ENCODE results near the gene CCDC88C.

Gene CCDC88C

GRCh38 chr14:91330856-91331255 is 86.8 kb downstream of the CCDC88C start:
- H3K27ac ChIP-seq (ENCODE audit: low read depth, low read length) = no peak overlapping the region
- H3K27me3 ChIP-seq (ENCODE audit: control insufficient read depth in 5 of 5, insufficient read depth in 4 of 5, low read length in 5 of 5) = peaks cover 0 to 3% (median 0%) of the 10 kb centered on the region in 5 donors
- no peak overlapping the region for H3K9ac ChIP-seq (ENCODE audit: low read length in 5 of 5)
- H3K4me1 ChIP-seq (ENCODE audit: control insufficient read depth in 5 of 5, insufficient read depth in 5 of 5, low read length in 5 of 5) = peaks cover 0 to 56% (median 5%) of the 10 kb centered on the region in 5 donors
- no peak overlapping the region for H3K4me3 ChIP-seq (ENCODE audit: low read depth in 1 of 5, low read length in 5 of 5)
- peaks cover 0 to 8% (median 0%) of the 10 kb centered on the region in 5 donors for H3K36me3 ChIP-seq (ENCODE audit: control insufficient read depth in 5 of 5, insufficient read depth in 5 of 5, low read length in 5 of 5)
- H3K9me3 ChIP-seq (ENCODE audit: control insufficient read depth in 5 of 5, low read length in 5 of 5) = no peaks in the 10 kb centered on the region

GRCh38 chr14:91330096-91330696 is 87.4 kb downstream of the CCDC88C start:
- Histone ChIP-seq H3K27ac (ENCODE audit: low read depth, low read length) (no peak overlapping the region), H3K27me3 (ENCODE audit: control insufficient read depth in 5 of 5, insufficient read depth in 4 of 5, low read length in 5 of 5) (peaks cover 0 to 3% (median 0%) of the 10 kb centered on the region in 5 donors)

GRCh38 chr14:91329486-91330014 is 88.1 kb downstream of the CCDC88C start:
- H3K36me3 ChIP-seq (ENCODE audit: control insufficient read depth in 5 of 5, insufficient read depth in 5 of 5, low read length in 5 of 5) = no peaks in the 10 kb centered on the region
- no peak overlapping the region for H3K9ac ChIP-seq (ENCODE audit: low read length in 5 of 5)
- no peak overlapping the region for H3K4me3 ChIP-seq (ENCODE audit: low read depth in 1 of 5, low read length in 5 of 5)
- peaks cover 0 to 3% (median 0%) of the 10 kb centered on the region in 5 donors for H3K27me3 ChIP-seq (ENCODE audit: control insufficient read depth in 5 of 5, insufficient read depth in 4 of 5, low read length in 5 of 5)
- no peaks in the 10 kb centered on the region for H3K9me3 ChIP-seq (ENCODE audit: control insufficient read depth in 5 of 5, low read length in 5 of 5)
- H3K4me1 ChIP-seq (ENCODE audit: control insufficient read depth in 5 of 5, insufficient read depth in 5 of 5, low read length in 5 of 5) = peaks cover 2 to 69% (median 12%) of the 10 kb centered on the region in 5 donors
- no peak overlapping the region for H3K27ac ChIP-seq (ENCODE audit: low read depth, low read length)

More at GRCh38 chr14:91330096-91330696, 87.4 kb downstream of the CCDC88C start:
- H3K4me3 ChIP-seq (ENCODE audit: low read depth in 1 of 5, low read length in 5 of 5) = no peak overlapping the region
- H3K9me3 ChIP-seq (ENCODE audit: control insufficient read depth in 5 of 5, low read length in 5 of 5) = no peaks in the 10 kb centered on the region
- peaks cover 0 to 62% (median 5%) of the 10 kb centered on the region in 5 donors for H3K4me1 ChIP-seq (ENCODE audit: control insufficient read depth in 5 of 5, insufficient read depth in 5 of 5, low read length in 5 of 5)
- H3K9ac ChIP-seq (ENCODE audit: low read length in 5 of 5) = no peak overlapping the region
- H3K36me3 ChIP-seq (ENCODE audit: control insufficient read depth in 5 of 5, insufficient read depth in 5 of 5, low read length in 5 of 5) = peaks cover 0 to 3% (median 0%) of the 10 kb centered on the region in 5 donors

GRCh38 chr14:91328313-91329050 is 89.1 kb downstream of the CCDC88C start:
- peaks cover 0 to 3% (median 0%) of the 10 kb centered on the region in 5 donors for H3K27me3 ChIP-seq (ENCODE audit: control insufficient read depth in 5 of 5, insufficient read depth in 4 of 5, low read length in 5 of 5)
- no peaks in the 10 kb centered on the region for H3K36me3 ChIP-seq (ENCODE audit: control insufficient read depth in 5 of 5, insufficient read depth in 5 of 5, low read length in 5 of 5)
- peak overlapping the region in 1 of 5 donors; percentile 51 for H3K9ac ChIP-seq (ENCODE audit: low read length in 5 of 5)
- no peaks in the 10 kb centered on the region for H3K9me3 ChIP-seq (ENCODE audit: control insufficient read depth in 5 of 5, low read length in 5 of 5)
- H3K4me1 ChIP-seq (ENCODE audit: control insufficient read depth in 5 of 5, insufficient read depth in 5 of 5, low read length in 5 of 5) = peaks cover 12 to 79% (median 21%) of the 10 kb centered on the region in 5 donors
- H3K4me3 ChIP-seq (ENCODE audit: low read depth in 1 of 5, low read length in 5 of 5) = no peak overlapping the region
- H3K27ac ChIP-seq (ENCODE audit: low read depth, low read length) = no peak overlapping the region

- Histone ChIP-seq H3K4me3 (ENCODE audit: low read depth in 1 of 5, low read length in 5 of 5) (no peak overlapping the region), H3K9ac (ENCODE audit: low read length in 5 of 5) (peak overlapping the region in 1 of 5 donors; percentile 51), H3K27ac (ENCODE audit: low read depth, low read length) (peak overlapping the region; percentile 61), H3K36me3 (ENCODE audit: control insufficient read depth in 5 of 5, insufficient read depth in 5 of 5, low read length in 5 of 5) (no peaks in the 10 kb centered on the region), H3K9me3 (ENCODE audit: control insufficient read depth in 5 of 5, low read length in 5 of 5) (no peaks in the 10 kb centered on the region), H3K27me3 (ENCODE audit: control insufficient read depth in 5 of 5, insufficient read depth in 4 of 5, low read length in 5 of 5) (peaks cover 0 to 3% (median 0%) of the 10 kb centered on the region in 5 donors), H3K4me1 (ENCODE audit: control insufficient read depth in 5 of 5, insufficient read depth in 5 of 5, low read length in 5 of 5) (peaks cover 14 to 85% (median 27%) of the 10 kb centered on the region in 5 donors)
These were observed 89.8 kb downstream of the CCDC88C start for GRCh38 chr14:91327661-91328312.

- Histone ChIP-seq H3K36me3 (ENCODE audit: control insufficient read depth in 5 of 5, insufficient read depth in 5 of 5, low read length in 5 of 5) (no peaks in the 10 kb centered on the region), H3K4me3 (ENCODE audit: low read depth in 1 of 5, low read length in 5 of 5) (no peak overlapping the region), H3K27ac (ENCODE audit: low read depth, low read length) (peak overlapping the region; percentile 61), H3K4me1 (ENCODE audit: control insufficient read depth in 5 of 5, insufficient read depth in 5 of 5, low read length in 5 of 5) (peaks cover 11 to 85% (median 27%) of the 10 kb centered on the region in 5 donors), H3K9ac (ENCODE audit: low read length in 5 of 5) (peak overlapping the region in 1 of 5 donors; percentile 44), H3K9me3 (ENCODE audit: control insufficient read depth in 5 of 5, low read length in 5 of 5) (no peaks in the 10 kb centered on the region), H3K27me3 (ENCODE audit: control insufficient read depth in 5 of 5, insufficient read depth in 4 of 5, low read length in 5 of 5) (no peaks in the 10 kb centered on the region)
These were observed 90.4 kb downstream of the CCDC88C start for GRCh38 chr14:91327250-91327595.

- Histone ChIP-seq H3K4me3 (ENCODE audit: low read depth in 1 of 5, low read length in 5 of 5) (no peak overlapping the region), H3K9ac (ENCODE audit: low read length in 5 of 5) (peak overlapping the region in 1 of 5 donors; percentile 44), H3K9me3 (ENCODE audit: control insufficient read depth in 5 of 5, low read length in 5 of 5) (no peaks in the 10 kb centered on the region), H3K4me1 (ENCODE audit: control insufficient read depth in 5 of 5, insufficient read depth in 5 of 5, low read length in 5 of 5) (peaks cover 11 to 82% (median 22%) of the 10 kb centered on the region in 5 donors), H3K27me3 (ENCODE audit: control insufficient read depth in 5 of 5, insufficient read depth in 4 of 5, low read length in 5 of 5) (no peaks in the 10 kb centered on the region), H3K36me3 (ENCODE audit: control insufficient read depth in 5 of 5, insufficient read depth in 5 of 5, low read length in 5 of 5) (no peaks in the 10 kb centered on the region), H3K27ac (ENCODE audit: low read depth, low read length) (peak overlapping the region; percentile 61)
These were observed 90.9 kb downstream of the CCDC88C start for GRCh38 chr14:91326514-91327249.

GRCh38 chr14:91324606-91325575 is 92.7 kb downstream of the CCDC88C start:
- no peaks in the 10 kb centered on the region for H3K9me3 ChIP-seq (ENCODE audit: control insufficient read depth in 5 of 5, low read length in 5 of 5)
- peak overlapping the region in 4 of 5 donors; percentile 45 to 77 (median 60) for H3K9ac ChIP-seq (ENCODE audit: low read length in 5 of 5)
- H3K4me1 ChIP-seq (ENCODE audit: control insufficient read depth in 5 of 5, insufficient read depth in 5 of 5, low read length in 5 of 5) = peaks cover 11 to 73% (median 22%) of the 10 kb centered on the region in 5 donors
- peak overlapping the region; percentile 58 to 77 (median 69) for H3K4me3 ChIP-seq (ENCODE audit: low read depth in 1 of 5, low read length in 5 of 5)
- peak overlapping the region; percentile 84 for H3K27ac ChIP-seq (ENCODE audit: low read depth, low read length)
- peaks cover 0 to 11% (median 4%) of the 10 kb centered on the region in 5 donors for H3K36me3 ChIP-seq (ENCODE audit: control insufficient read depth in 5 of 5, insufficient read depth in 5 of 5, low read length in 5 of 5)
- H3K27me3 ChIP-seq (ENCODE audit: control insufficient read depth in 5 of 5, insufficient read depth in 4 of 5, low read length in 5 of 5) = no peaks in the 10 kb centered on the region

Measured in subcutaneous abdominal adipose tissue (tissue), 5 donors.